K562 (cell line): Measurements from ENCODE around the gene ZNF556. TPM values are rescaled to one million over a fixed set of nuclear protein-coding genes. Genes with fewer than 3 reads are reported as not detected.

Experiments used
- BMI1 ChIP-seq: fragments of 150-350 bp; IDR thresholded peaks from 2 replicates; pipeline ENCODE4 v1.6.1; 2014; ENCODE audit warnings: low read length
- HDAC6 ChIP-seq: IDR thresholded peaks from 2 replicates; pipeline ENCODE4 v1.6.1; 2012; ENCODE audit warnings: low read depth, mild to moderate bottlenecking, control low read depth, inconsistent platforms, low read length, moderate library complexity
- HMGN3 ChIP-seq: IDR thresholded peaks from 2 replicates; pipeline ENCODE4 v1.6.1; 2011; ENCODE audit warnings: borderline replicate concordance, low read depth, mild to moderate bottlenecking, mixed read lengths, low read length; ENCODE audit not compliant: insufficient read length; ENCODE audit errors: extremely low read depth
- NFIC ChIP-seq: fragments of 450-650 bp; IDR thresholded peaks from 2 replicates; pipeline ENCODE4 v1.6.1; 2017; ENCODE audit warnings: mild to moderate bottlenecking, inconsistent platforms
- SAFB ChIP-seq: fragments of 200-400 bp; formaldehyde crosslinking; IDR thresholded peaks from 2 replicates; pipeline ENCODE4 v1.6.1; 2017; ENCODE audit warnings: low read depth, low read length, borderline replicate concordance
- ZNF133 ChIP-seq: fragments of 250-450 bp; sonication (Bioruptor Pico); IDR thresholded peaks from 2 replicates; pipeline ENCODE4 v1.4.0; 2020; ENCODE audit warnings: mild to moderate bottlenecking
- ZNF830 ChIP-seq: fragments of 250-450 bp; sonication (Bioruptor Pico); IDR thresholded peaks from 2 replicates; pipeline ENCODE4 v1.5.0; 2021; ENCODE audit warnings: mild to moderate bottlenecking
- polyA plus RNA-seq, 8 experiments: library from polyadenylated mRNA; depleted of rRNA in 4 of 8; stranded (reverse) in 5 of 8; unstranded in 3 of 8; fragments of >200 nt; fragmentation: Nextera tagmentation in 2 of 8; fragmentation: Illumina TruSeq in 1 of 8; extraction: Ambion mirVana in 2 of 8; extraction: Trizol in 1 of 8; gene quantifications; 2 replicates each; pipeline versions ENCODE4 v1.2.1 to v1.2.3, GENCODE V29; 2011 to 2014; ENCODE audit warnings: inconsistent platforms in 1 of 8, missing spikeins in 1 of 8
- total RNA-seq, 7 experiments: library from RNA; depleted of rRNA in 6 of 7; stranded (reverse); fragments of >200 nt in 6 of 7; fragmentation: Illumina TruSeq in 2 of 7; extraction: Trizol in 2 of 7; gene quantifications; 2 replicates each; pipeline versions ENCODE4 v1.2.1 to v1.2.3, GENCODE V29; 2011 to 2021; ENCODE audit warnings: low replicate concordance in 1 of 7
- TF ChIP-seq, protein P1 (sequence below): fragments of 200-800 bp; sonication (Bioruptor generic); IDR thresholded peaks from 2 replicates; pipeline ENCODE4 v1.6.1; 2016; ENCODE audit warnings: missing genetic modification characterization, missing compliant biosample characterization
- TF ChIP-seq, protein P2 (sequence below): fragments of 150-350 bp; IDR thresholded peaks from 2 replicates; pipeline ENCODE4 v1.6.1; 2014; ENCODE audit warnings: low read depth, mild to moderate bottlenecking, low read length, borderline replicate concordance
- TF ChIP-seq, protein P3 (sequence below): IDR thresholded peaks from 3 replicates; pipeline ENCODE4 v1.6.1; 2011; ENCODE audit warnings: borderline replicate concordance, mild to moderate bottlenecking, moderate library complexity; ENCODE audit not compliant: insufficient read length; ENCODE audit errors: extremely low read depth
- TF ChIP-seq, protein P4 (sequence below): sonication (generic); formaldehyde crosslinking; IDR thresholded peaks from 2 replicates; pipeline ENCODE4 v1.8.0; 2023; ENCODE audit warnings: mild to moderate bottlenecking, missing genetic modification reagents

The ZNF556 gene
- total and polyA plus RNA-seq, 9 of the 15 experiments (the other 6 are each of a cell fraction or from before 2014, with no cell fraction given) = 0.01 to 0.36 (median 0.10) TPM; not detected in 1

DNA sequence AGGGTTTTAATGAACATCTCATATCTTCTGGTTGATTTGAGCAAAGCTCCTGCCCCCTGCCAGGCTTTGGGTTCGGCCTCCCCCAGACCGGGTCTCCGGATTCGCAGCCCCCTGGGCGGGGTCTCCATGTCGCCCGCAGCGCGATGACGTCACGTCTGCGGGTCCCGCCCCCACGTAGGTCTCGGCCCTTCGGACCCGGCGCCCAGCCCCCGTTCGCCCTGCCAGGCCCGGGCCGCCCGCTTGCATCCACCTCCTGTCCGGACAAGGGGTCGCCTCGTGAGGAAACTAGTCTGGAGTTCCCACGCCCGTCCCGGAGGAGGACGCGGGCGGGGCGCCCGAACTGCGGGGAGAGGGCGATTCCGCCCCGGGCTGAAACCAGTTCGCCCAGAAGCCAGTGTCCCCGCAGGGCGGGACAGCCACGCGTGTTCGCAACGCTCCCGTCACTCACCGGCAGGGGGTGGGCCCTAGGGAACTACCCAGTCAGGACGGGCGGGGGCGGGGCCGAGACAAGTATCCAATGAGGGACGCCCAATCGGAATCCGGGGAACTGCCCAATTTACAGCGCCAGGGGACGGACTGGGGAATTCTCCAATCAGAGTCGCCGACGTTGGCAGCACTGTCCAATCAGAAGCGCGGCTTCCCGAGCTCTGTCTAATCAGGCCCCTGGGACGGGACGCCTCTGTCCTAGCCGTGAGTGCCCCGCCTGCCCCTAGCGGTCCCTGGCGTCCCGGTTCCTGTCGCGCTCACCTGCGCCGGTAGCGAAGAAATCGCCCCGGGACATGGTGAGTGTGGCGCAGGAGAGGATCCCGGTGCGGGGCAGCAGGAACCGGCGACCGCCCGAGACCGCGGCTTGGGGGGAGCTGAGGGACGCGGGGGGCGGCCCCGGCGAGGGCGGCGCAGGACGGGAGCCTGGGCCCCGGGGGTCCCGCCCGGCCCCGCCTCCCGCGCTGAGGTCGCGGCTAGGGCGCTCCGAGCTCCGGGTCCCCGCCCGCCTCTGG is 26.0 kb upstream of the ZNF556 start, which contains the start of gene ZNF555 (continued):
- TF ChIP-seq, protein P1, sequence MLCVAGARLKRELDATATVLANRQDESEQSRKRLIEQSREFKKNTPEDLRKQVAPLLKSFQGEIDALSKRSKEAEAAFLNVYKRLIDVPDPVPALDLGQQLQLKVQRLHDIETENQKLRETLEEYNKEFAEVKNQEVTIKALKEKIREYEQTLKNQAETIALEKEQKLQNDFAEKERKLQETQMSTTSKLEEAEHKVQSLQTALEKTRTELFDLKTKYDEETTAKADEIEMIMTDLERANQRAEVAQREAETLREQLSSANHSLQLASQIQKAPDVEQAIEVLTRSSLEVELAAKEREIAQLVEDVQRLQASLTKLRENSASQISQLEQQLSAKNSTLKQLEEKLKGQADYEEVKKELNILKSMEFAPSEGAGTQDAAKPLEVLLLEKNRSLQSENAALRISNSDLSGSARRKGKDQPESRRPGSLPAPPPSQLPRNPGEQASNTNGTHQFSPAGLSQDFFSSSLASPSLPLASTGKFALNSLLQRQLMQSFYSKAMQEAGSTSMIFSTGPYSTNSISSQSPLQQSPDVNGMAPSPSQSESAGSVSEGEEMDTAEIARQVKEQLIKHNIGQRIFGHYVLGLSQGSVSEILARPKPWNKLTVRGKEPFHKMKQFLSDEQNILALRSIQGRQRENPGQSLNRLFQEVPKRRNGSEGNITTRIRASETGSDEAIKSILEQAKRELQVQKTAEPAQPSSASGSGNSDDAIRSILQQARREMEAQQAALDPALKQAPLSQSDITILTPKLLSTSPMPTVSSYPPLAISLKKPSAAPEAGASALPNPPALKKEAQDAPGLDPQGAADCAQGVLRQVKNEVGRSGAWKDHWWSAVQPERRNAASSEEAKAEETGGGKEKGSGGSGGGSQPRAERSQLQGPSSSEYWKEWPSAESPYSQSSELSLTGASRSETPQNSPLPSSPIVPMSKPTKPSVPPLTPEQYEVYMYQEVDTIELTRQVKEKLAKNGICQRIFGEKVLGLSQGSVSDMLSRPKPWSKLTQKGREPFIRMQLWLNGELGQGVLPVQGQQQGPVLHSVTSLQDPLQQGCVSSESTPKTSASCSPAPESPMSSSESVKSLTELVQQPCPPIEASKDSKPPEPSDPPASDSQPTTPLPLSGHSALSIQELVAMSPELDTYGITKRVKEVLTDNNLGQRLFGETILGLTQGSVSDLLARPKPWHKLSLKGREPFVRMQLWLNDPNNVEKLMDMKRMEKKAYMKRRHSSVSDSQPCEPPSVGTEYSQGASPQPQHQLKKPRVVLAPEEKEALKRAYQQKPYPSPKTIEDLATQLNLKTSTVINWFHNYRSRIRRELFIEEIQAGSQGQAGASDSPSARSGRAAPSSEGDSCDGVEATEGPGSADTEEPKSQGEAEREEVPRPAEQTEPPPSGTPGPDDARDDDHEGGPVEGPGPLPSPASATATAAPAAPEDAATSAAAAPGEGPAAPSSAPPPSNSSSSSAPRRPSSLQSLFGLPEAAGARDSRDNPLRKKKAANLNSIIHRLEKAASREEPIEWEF (CRISPR knock-in tag) = no peak
- no peak for TF ChIP-seq HMGN3
- TF ChIP-seq, protein P2, sequence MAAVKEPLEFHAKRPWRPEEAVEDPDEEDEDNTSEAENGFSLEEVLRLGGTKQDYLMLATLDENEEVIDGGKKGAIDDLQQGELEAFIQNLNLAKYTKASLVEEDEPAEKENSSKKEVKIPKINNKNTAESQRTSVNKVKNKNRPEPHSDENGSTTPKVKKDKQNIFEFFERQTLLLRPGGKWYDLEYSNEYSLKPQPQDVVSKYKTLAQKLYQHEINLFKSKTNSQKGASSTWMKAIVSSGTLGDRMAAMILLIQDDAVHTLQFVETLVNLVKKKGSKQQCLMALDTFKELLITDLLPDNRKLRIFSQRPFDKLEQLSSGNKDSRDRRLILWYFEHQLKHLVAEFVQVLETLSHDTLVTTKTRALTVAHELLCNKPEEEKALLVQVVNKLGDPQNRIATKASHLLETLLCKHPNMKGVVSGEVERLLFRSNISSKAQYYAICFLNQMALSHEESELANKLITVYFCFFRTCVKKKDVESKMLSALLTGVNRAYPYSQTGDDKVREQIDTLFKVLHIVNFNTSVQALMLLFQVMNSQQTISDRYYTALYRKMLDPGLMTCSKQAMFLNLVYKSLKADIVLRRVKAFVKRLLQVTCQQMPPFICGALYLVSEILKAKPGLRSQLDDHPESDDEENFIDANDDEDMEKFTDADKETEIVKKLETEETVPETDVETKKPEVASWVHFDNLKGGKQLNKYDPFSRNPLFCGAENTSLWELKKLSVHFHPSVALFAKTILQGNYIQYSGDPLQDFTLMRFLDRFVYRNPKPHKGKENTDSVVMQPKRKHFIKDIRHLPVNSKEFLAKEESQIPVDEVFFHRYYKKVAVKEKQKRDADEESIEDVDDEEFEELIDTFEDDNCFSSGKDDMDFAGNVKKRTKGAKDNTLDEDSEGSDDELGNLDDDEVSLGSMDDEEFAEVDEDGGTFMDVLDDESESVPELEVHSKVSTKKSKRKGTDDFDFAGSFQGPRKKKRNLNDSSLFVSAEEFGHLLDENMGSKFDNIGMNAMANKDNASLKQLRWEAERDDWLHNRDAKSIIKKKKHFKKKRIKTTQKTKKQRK = peak; percentile 82; the same call in 1 of the 2 replicates
- TF ChIP-seq ZNF133 = no peak
- TF ChIP-seq ZNF830 (CRISPR knock-in tag) = no peak
- TF ChIP-seq, protein P3, sequence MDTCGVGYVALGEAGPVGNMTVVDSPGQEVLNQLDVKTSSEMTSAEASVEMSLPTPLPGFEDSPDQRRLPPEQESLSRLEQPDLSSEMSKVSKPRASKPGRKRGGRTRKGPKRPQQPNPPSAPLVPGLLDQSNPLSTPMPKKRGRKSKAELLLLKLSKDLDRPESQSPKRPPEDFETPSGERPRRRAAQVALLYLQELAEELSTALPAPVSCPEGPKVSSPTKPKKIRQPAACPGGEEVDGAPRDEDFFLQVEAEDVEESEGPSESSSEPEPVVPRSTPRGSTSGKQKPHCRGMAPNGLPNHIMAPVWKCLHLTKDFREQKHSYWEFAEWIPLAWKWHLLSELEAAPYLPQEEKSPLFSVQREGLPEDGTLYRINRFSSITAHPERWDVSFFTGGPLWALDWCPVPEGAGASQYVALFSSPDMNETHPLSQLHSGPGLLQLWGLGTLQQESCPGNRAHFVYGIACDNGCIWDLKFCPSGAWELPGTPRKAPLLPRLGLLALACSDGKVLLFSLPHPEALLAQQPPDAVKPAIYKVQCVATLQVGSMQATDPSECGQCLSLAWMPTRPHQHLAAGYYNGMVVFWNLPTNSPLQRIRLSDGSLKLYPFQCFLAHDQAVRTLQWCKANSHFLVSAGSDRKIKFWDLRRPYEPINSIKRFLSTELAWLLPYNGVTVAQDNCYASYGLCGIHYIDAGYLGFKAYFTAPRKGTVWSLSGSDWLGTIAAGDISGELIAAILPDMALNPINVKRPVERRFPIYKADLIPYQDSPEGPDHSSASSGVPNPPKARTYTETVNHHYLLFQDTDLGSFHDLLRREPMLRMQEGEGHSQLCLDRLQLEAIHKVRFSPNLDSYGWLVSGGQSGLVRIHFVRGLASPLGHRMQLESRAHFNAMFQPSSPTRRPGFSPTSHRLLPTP = no peak
- TF ChIP-seq HDAC6 = no peak
- no peak for TF ChIP-seq BMI1
- TF ChIP-seq, protein P4, sequence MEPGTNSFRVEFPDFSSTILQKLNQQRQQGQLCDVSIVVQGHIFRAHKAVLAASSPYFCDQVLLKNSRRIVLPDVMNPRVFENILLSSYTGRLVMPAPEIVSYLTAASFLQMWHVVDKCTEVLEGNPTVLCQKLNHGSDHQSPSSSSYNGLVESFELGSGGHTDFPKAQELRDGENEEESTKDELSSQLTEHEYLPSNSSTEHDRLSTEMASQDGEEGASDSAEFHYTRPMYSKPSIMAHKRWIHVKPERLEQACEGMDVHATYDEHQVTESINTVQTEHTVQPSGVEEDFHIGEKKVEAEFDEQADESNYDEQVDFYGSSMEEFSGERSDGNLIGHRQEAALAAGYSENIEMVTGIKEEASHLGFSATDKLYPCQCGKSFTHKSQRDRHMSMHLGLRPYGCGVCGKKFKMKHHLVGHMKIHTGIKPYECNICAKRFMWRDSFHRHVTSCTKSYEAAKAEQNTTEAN = no peak
- TF ChIP-seq SAFB = peak; percentile 100
- peak; percentile 82 for TF ChIP-seq NFIC
